KMS-11 (cell line): ENCODE measurements around the gene FADS3.

ENCODE experiments used
- H2AFZ ChIP-seq: fragments of 200-600 bp; sonication (generic); 2 replicates; pipeline ENCODE4 v1.6.1; 2016; ENCODE audit warnings: antibody characterized with exemption, mixed run types, low read depth
- H3K27ac ChIP-seq: fragments of 200-600 bp; sonication (generic); 2 replicates; pipeline ENCODE4 v1.6.1; 2016; ENCODE audit warnings: mild to moderate bottlenecking, mixed run types
- H3K27me3 ChIP-seq: fragments of 200-600 bp; sonication (generic); 2 replicates; pipeline ENCODE4 v1.6.1; 2017; ENCODE audit warnings: mild to moderate bottlenecking, low read depth, mixed run types, moderate library complexity; ENCODE audit not compliant: insufficient read depth
- H3K36me3 ChIP-seq: fragments of 200-600 bp; sonication (generic); 2 replicates; pipeline ENCODE4 v1.6.1; 2017; ENCODE audit warnings: mild to moderate bottlenecking, mixed run types; ENCODE audit not compliant: insufficient read depth
- H3K4me1 ChIP-seq: fragments of 200-600 bp; sonication (generic); 2 replicates; pipeline ENCODE4 v1.6.1; 2016; ENCODE audit warnings: mild to moderate bottlenecking, low read depth, mixed run types; ENCODE audit not compliant: poor library complexity, severe bottlenecking
- H3K4me2 ChIP-seq: fragments of 200-600 bp; sonication (generic); 2 replicates; pipeline ENCODE4 v1.7.0; 2016; ENCODE audit warnings: mild to moderate bottlenecking, mixed run types
- H3K4me3 ChIP-seq: fragments of 200-600 bp; sonication (generic); IDR thresholded peaks from 2 replicates; pipeline ENCODE4 v1.6.1; 2017; ENCODE audit warnings: low read depth, low read length, mixed read lengths; ENCODE audit not compliant: insufficient read depth
- H3K79me2 ChIP-seq: fragments of 200-600 bp; sonication (generic); 2 replicates; pipeline ENCODE4 v1.6.1; 2016; ENCODE audit warnings: low read depth, mixed run types; ENCODE audit not compliant: insufficient read depth
- H3K9ac ChIP-seq: fragments of 200-600 bp; sonication (generic); 2 replicates; pipeline ENCODE4 v1.6.1; 2016; ENCODE audit warnings: mild to moderate bottlenecking, mixed run types
- H4K20me1 ChIP-seq: fragments of 200-600 bp; sonication (generic); 2 replicates; pipeline ENCODE4 v1.6.1; 2016; ENCODE audit warnings: mild to moderate bottlenecking, mixed run types; ENCODE audit not compliant: insufficient read depth
- CTCF ChIP-seq: fragments of 200-600 bp; sonication (generic); conservative IDR thresholded peaks from 2 replicates; pipeline ENCODE4 v1.6.1; 2017; ENCODE audit warnings: low read depth, mild to moderate bottlenecking, antibody characterized with exemption, low read length, moderate library complexity, mixed read lengths

The FADS3 gene

GRCh38 chr11:61881397-61881796 is 9.9 kb downstream of the FADS3 start:
- Histone ChIP-seq H3K27ac (no peak overlapping the region), H3K4me2 (no peak overlapping the region), H3K4me1 (no peaks in the 10 kb centered on the region), H3K79me2 (no peaks in the 10 kb centered on the region), H4K20me1 (no peaks in the 10 kb centered on the region), H3K27me3 (no peaks in the 10 kb centered on the region), H3K9ac (no peak overlapping the region), H3K36me3 (no peaks in the 10 kb centered on the region), H2AFZ (no peak overlapping the region), H3K4me3 (no peak overlapping the region)
- no peak for TF ChIP-seq CTCF

DNA sequence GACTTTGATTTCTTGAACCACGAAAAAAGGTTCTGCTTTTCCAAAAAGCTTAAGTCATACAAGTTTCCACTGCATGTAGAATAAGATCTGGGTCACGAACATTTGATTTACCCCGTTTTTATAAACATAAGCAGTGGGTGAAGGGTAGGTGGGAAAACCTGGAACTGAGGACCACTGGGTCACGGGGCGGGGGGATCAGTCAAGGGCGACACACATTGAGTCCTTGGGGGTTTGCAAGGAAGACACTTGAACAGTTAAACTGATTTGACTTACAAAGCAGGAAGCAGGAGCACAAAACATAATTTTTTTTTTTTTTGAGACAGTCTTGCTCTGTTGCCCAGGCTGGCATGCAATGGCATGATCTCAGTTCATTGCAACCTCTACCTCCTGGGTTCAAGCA is 10.9 kb downstream of the FADS3 start:
- no peaks in the 10 kb centered on the region for H3K4me1 ChIP-seq
- H4K20me1 ChIP-seq = no peaks in the 10 kb centered on the region
- H3K27ac ChIP-seq = no peak overlapping the region
- no peaks in the 10 kb centered on the region for H3K79me2 ChIP-seq
- no peak overlapping the region for H2AFZ ChIP-seq
- H3K36me3 ChIP-seq = no peaks in the 10 kb centered on the region
- no peak overlapping the region for H3K4me2 ChIP-seq
- H3K27me3 ChIP-seq = no peaks in the 10 kb centered on the region
- no peak for TF ChIP-seq CTCF
- H3K9ac ChIP-seq = no peak overlapping the region
- no peak overlapping the region for H3K4me3 ChIP-seq

DNA sequence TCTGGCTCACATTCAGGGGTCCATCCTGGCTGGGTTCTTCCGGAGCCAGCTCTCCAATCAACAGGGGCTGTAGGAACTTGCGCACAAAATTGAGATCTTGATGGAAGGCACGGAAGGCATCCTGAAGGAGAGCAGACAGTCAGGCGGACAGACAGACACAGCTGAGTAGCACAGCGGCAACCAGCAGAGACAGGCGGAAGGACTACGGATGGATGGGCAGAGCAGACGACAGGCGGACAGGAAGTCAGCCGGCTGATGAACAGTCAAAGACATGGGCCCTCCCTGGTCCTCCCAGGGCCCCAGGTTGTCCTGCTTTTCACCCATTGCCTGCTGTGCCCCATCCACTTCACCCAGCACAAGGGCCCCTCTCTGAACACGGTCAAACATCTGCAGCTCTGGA is 11.3 kb downstream of the FADS3 start:
- Histone ChIP-seq H3K79me2 (no peaks in the 10 kb centered on the region), H3K27me3 (no peaks in the 10 kb centered on the region), H3K9ac (no peak overlapping the region), H4K20me1 (no peaks in the 10 kb centered on the region), H3K4me2 (no peak overlapping the region), H3K4me1 (no peaks in the 10 kb centered on the region), H3K36me3 (no peaks in the 10 kb centered on the region), H2AFZ (no peak overlapping the region), H3K27ac (no peak overlapping the region), H3K4me3 (no peak overlapping the region)
- TF ChIP-seq CTCF = no peak

DNA sequence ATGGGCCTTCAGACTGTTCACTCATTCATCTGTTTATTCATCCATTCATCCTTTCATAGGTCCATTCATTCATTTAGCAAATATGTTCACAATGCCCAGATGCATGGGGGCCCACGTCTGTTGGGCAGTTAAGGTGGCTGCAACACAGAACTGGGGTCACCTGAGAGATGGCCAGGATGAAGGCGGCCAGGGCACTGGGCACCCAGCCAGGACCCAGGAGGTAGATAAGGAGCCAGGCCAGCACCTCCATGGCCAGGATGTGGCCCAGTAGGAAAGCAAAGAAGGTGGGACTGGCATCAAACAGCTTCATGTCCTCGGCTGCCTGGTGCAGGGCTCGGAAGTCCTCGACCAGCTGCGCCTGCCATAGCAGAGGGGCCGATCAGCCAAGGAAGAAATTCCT is 12.2 kb downstream of the FADS3 start:
- no peaks in the 10 kb centered on the region for H3K79me2 ChIP-seq
- H3K36me3 ChIP-seq = no peaks in the 10 kb centered on the region
- H3K4me1 ChIP-seq = no peaks in the 10 kb centered on the region
- H3K27ac ChIP-seq = no peak overlapping the region
- H3K4me2 ChIP-seq = no peak overlapping the region
- no peaks in the 10 kb centered on the region for H4K20me1 ChIP-seq
- H2AFZ ChIP-seq = no peak overlapping the region
- no peaks in the 10 kb centered on the region for H3K27me3 ChIP-seq
- TF ChIP-seq CTCF = no peak
- H3K4me3 ChIP-seq = no peak overlapping the region
- no peak overlapping the region for H3K9ac ChIP-seq

- Histone ChIP-seq H3K36me3 (no peaks in the 10 kb centered on the region), H3K79me2 (no peaks in the 10 kb centered on the region), H3K27me3 (no peaks in the 10 kb centered on the region), H3K27ac (no peak overlapping the region), H3K4me3 (no peak overlapping the region), H3K4me2 (no peak overlapping the region), H4K20me1 (no peaks in the 10 kb centered on the region), H2AFZ (no peak overlapping the region), H3K9ac (no peak overlapping the region), H3K4me1 (no peaks in the 10 kb centered on the region)
- TF ChIP-seq CTCF = no peak
Observed at GRCh38 chr11:61875698-61876097, 15.6 kb downstream of the FADS3 start.
